Hematopoietic multipotent progenitor cell treated with erythropoietin and hydrocortisone succinate and interleukin-3 and kit ligand, for 15 days (in vitro differentiated cells): ENCODE measurements around the gene FAM149A.

Source experiments
- DNase-seq: peaks from one replicate; pipeline ENCODE4 v3.0.0-alpha.2; 2015; ENCODE audit warnings: low spot score

Gene FAM149A

DNA sequence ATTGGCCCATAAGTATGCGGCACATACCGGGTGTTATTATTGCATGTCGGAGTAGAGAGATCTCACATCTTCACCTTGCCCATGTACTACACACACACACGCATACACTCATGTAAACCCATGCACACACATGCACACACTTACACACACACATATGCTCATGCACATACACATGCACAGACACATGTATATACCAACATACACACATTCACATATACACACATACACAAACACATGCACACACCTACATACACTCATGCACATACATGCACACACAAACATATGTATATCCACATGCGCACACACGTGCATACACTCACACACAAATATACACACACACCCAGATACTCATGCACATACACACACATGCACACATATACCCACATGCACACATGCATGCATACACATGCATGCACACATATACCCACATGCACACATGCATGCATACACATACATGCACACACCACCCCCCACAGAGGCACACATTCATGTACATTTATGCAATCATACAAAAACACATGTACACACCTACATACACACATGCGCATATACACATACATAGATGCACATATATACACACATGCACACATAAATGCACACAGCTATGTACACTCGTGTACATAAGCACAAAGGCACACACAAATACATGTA is 98.1 kb downstream of the FAM149A start:
- DNase-seq, result no peak

DNA sequence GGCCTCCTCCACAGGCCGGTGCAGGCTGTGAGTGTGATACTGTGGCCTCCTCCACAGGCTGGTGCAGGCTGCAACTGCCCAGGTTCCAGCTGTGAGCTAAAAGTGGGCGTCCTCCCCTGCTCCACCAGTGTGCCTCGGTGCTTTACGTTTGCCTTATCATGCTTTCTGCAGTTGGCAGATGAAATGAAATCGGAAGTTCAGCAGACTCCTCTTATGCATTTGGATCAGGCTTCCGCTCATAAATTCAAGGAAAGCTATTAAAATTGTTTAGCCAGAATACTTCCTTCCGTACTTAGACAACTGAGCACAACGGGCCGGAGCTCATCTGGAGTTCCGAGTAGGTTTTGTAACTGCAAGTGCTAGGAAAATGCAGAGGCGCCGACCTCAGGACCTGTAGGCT is 98.9 kb downstream of the FAM149A start:
- DNase-seq, result peak; percentile 13

DNA sequence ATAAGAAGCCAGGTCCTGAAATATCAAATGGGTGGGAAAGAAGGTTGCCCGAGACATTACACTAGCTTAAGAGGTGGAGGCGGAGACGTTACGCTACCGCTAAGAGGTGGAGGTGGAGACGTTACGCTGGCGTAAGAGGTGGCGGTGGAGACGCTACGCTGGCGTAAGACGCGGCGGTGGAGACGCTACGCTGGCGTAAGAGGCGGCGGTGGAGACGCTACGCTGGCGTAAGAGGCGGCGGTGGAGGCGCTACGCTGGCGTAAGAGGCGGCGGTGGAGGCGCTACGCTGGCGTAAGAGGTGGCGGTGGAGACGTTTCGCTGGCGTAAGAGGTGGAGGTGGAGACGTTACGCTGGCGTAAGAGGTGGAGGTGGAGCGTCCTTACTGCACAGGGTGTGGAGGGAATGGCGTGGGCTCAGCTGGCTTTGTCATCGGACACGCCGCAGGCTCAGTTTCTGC is 99.6 kb downstream of the FAM149A start:
- DNase-seq, result peak; percentile 65

DNA sequence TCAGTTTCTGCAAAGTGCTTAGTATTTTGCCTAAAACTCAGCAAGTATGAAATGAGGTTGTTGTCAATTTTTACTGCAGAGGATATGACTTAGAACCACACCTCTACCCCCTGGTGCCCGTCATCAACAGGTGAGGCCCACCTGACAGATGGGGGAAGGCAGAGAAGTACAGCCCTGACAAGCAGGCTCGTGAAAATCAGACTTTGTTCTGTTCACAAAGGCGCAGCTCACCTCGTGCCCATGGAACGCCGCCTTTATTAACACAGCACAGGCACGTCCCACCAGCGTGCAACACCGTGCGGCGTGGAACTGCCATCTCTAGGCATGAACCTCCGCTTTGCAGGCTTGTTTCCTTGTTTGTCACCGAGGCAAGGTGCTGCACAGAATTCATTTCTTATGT is 100.2 kb downstream of the FAM149A start:
- DNase-seq, result no peak

DNA sequence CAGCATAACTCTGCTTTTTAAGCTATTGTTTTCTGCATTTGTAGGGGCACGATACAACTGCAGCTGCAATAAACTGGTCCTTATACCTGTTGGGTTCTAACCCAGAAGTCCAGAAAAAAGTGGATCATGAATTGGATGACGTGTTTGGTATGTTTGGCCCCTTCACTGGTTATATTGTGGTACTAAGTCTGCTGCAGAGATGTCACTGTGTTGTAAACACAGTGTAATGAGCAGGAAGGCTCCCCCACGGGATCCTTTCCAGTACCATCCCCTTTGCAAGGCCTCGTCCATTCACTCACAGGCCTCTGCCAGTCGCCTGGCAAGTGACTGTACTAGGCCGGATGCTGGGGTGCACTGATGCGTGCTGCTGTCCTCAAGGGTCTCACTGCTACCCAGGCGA is 100.7 kb downstream of the FAM149A start:
- no peak for DNase-seq

DNA sequence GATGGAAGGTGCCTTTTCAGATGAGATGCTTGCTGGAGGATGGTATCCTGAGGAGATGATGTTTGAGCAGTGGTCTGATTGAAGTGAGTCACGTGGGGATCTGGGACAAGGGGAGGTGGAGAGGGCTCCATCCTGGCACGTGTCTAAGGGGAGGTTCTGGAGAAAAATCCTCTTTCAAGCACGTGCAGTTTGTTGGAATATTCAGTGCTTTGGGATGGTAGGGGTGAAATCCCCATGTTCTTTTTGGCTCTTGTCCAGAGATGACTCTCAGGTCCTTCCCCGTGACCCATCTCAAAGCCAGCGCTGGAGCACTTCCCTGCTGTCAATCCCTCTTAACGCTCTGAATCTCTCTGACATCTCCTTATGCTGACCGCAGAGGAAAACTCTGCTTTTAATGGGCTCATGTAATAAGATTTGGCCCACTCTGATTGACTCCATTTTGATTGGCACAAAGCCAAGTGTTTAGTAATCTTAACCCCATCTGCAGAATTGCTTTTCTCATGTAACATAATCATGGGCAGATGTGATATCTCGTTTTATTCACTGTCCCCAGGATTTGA is 112.0 kb downstream of the FAM149A start:
- DNase-seq, result no peak

DNA sequence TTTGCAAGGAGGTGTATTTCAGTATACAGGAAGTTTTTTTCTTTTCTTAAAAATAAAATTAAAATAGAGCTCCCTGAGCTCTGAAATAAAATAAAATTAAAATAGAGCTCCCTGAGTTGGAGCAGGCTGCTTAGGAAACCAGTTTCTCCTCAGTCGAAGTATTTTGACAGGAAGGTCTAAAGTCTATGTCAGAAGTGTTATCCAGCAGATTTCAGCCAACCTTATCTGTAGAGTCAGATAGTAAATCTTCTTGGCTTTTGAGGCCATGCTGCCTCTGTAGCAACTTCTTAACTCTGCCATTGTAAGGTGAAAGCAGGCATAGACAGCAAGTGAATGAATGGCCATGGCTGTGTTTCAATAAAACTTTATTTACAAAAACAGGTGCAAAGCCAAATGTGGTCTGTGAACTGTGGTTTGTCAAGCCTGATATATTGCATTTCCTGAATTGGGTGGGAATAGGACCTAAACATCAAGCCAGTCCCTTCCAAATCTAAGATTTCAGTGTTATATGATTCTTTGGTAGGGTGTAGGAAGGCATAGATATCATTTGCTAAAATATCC is 113.3 kb downstream of the FAM149A start:
- DNase-seq, result no peak

DNA sequence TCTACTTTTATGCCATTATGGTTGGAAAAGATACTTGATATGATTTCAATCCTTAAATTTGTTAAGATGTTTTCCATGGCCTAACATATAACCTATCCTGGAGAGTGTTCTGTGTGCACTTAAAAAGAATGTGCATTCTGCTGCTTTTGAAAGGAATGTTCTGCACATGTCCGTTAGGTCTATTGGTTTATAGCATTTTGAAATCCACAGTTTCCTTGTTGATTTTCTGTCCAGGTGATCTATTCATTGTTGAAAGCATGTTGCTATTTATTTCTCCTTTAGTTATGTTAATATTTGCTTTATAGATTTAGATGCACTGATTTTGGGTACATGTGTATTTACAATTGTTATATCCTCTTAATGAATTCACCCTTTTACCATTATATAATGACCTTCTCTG is 117.1 kb downstream of the FAM149A start:
- no peak for DNase-seq
